Astrocyte (in vitro differentiated cells and primary cell): ENCODE measurements around the gene GPC5. TPM values are rescaled to one million over a fixed set of nuclear protein-coding genes. Genes with fewer than 3 reads are reported as not detected.
"Not testable (repeated sequence)": the region's sequence is repeated elsewhere in the genome, so short reads cannot be mapped to it uniquely, and the experiment has no call there.

Source experiments
- DNase-seq: peaks from one replicate; pipeline ENCODE4 v3.0.0-alpha.2; 2010; ENCODE audit warnings: low read depth
- FAIRE-seq: peaks from 2 replicates; lab custom pipeline; 2011; peaks lifted over from hg19 to GRCh38; lab: Jason Lieb, UNC
- H2AFZ ChIP-seq: 2 replicates; pipeline ENCODE4 v1.6.0; 2012; ENCODE audit warnings: low read depth, low read length, inconsistent platforms
- H3K27ac ChIP-seq: 2 replicates; pipeline ENCODE4 v1.5.1; 2011; ENCODE audit warnings: low read depth, low read length, inconsistent platforms
- H3K27me3 ChIP-seq: 2 replicates; pipeline ENCODE4 v1.6.0; 2011; ENCODE audit warnings: low read length, inconsistent platforms; ENCODE audit not compliant: insufficient read depth
- H3K36me3 ChIP-seq: 2 replicates; pipeline ENCODE4 v1.5.1; 2011; ENCODE audit warnings: low read length, inconsistent platforms; ENCODE audit not compliant: insufficient read depth
- H3K4me1 ChIP-seq: 2 replicates; pipeline ENCODE4 v1.5.1; 2011; ENCODE audit warnings: low read length, inconsistent platforms; ENCODE audit not compliant: insufficient read depth
- H3K4me2 ChIP-seq: 2 replicates; pipeline ENCODE4 v1.6.0; 2012; ENCODE audit warnings: low read length, inconsistent platforms
- H3K4me3 ChIP-seq: 2 replicates; pipeline ENCODE4 v1.5.1; 2011; ENCODE audit warnings: low read depth, mild to moderate bottlenecking, low read length, inconsistent platforms; ENCODE audit not compliant: insufficient read depth
- H3K79me2 ChIP-seq: 2 replicates; pipeline ENCODE4 v1.6.0; 2012; ENCODE audit warnings: mild to moderate bottlenecking, low read length, inconsistent platforms; ENCODE audit not compliant: insufficient read depth
- H3K9ac ChIP-seq: 2 replicates; pipeline ENCODE4 v1.6.0; 2012; ENCODE audit warnings: mild to moderate bottlenecking, low read length, inconsistent platforms
- H3K9me3 ChIP-seq: 2 replicates; pipeline ENCODE4 v1.5.1; 2012; ENCODE audit warnings: low read depth, mild to moderate bottlenecking, low read length, inconsistent platforms; ENCODE audit not compliant: insufficient read depth
- H4K20me1 ChIP-seq: 2 replicates; pipeline ENCODE4 v1.6.0; 2012; ENCODE audit warnings: low read length, inconsistent platforms; ENCODE audit not compliant: insufficient read depth
- H3K27ac Mint-ChIP-seq: one replicate; pipeline ENCODE4 v1.8.0; 2021; ENCODE audit warnings: mild to moderate bottlenecking, mixed read lengths; ENCODE audit not compliant: unreplicated experiment
- H3K27me3 Mint-ChIP-seq: one replicate; pipeline ENCODE4 v1.8.0; 2021; ENCODE audit warnings: low read depth, mixed read lengths; ENCODE audit not compliant: unreplicated experiment
- H3K36me3 Mint-ChIP-seq: one replicate; pipeline ENCODE4 v1.8.0; 2021; ENCODE audit warnings: low read depth, mixed read lengths; ENCODE audit not compliant: unreplicated experiment
- H3K4me1 Mint-ChIP-seq: one replicate; pipeline ENCODE4 v1.8.0; 2021; ENCODE audit warnings: low read depth, mixed read lengths; ENCODE audit not compliant: unreplicated experiment
- H3K4me3 Mint-ChIP-seq: one replicate; pipeline ENCODE4 v1.8.0; 2021; ENCODE audit warnings: mild to moderate bottlenecking, moderate library complexity, mixed read lengths; ENCODE audit not compliant: unreplicated experiment
- H3K9me3 Mint-ChIP-seq: one replicate; pipeline ENCODE4 v1.8.0; 2021; ENCODE audit warnings: mild to moderate bottlenecking, mixed read lengths; ENCODE audit not compliant: unreplicated experiment
- EZH2 ChIP-seq: IDR thresholded peaks from 2 replicates; pipeline ENCODE4 v1.6.1; 2012; ENCODE audit warnings: mild to moderate bottlenecking, low read length, inconsistent platforms; ENCODE audit not compliant: insufficient read depth
- total RNA-seq: library from RNA; stranded (reverse); gene quantifications from 2 replicates; pipeline ENCODE4 v1.2.1, GENCODE V29; 2021
- TF ChIP-seq, protein P1 (sequence below): IDR thresholded peaks from 2 replicates; pipeline ENCODE4 v1.5.1; 2011; ENCODE audit warnings: low read depth, mild to moderate bottlenecking, inconsistent platforms, low read length, moderate library complexity; ENCODE audit not compliant: insufficient read depth

The GPC5 gene
- total RNA-seq, 1 donor from 2014 or later, result 1.1 TPM

DNA sequence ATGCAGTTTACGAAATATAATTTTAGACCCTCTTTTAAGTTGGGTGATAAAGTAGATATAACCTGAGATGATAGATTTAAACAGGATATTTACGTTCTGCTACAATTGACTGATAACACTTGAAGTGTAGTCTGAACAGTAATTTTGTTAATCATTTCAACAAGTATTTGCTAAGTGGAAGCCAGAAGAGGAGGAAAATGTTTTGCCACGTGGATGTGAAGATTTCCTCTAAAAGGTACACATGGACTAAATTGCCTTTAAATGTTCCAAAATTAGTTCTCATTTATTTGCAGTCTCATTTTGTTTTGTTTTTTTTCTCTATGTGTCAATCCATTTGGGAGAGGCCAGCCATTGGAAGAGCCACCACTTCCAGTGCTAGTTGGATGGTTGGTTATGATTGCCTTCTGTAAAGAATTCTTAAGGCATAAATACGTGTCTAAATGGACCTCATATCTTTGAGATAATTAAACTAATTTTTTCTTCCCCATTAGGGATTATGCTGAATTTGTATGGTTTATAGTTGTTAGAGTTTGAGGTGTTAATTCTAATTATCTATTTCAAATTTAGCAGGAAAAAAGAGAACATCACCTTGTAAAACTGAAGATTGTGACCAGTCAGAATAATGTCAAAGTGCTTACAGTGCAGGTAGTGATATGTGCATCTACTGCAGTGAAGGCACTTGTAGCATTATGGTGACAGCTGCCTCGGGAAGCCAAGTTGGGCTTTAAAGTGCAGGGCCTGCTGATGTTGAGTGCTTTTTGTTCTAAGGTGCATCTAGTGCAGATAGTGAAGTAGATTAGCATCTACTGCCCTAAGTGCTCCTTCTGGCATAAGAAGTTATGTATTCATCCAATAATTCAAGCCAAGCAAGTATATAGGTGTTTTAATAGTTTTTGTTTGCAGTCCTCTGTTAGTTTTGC, 48.2 kb upstream of the GPC5 start:
- Histone ChIP-seq H3K4me3 (peak overlapping the region; percentile 80), H3K9me3 (no peaks in the 10 kb centered on the region), H3K79me2 (peaks cover 56% of the 10 kb centered on the region), H3K4me2 (peak overlapping the region; percentile 83), H2AFZ (no peak overlapping the region), H3K36me3 (peaks cover 36% of the 10 kb centered on the region), H3K27ac (no peak overlapping the region), H3K4me1 (peaks cover 23% of the 10 kb centered on the region), H3K9ac (peak overlapping the region; percentile 81), H3K27me3 (peaks cover 7% of the 10 kb centered on the region), H4K20me1 (peaks cover 48% of the 10 kb centered on the region)
- H3K4me3 Mint-ChIP-seq, result peak overlapping the region; percentile 95
- peak overlapping the region; percentile 8 for H3K27ac Mint-ChIP-seq
- DNase-seq, result no peak
- no peaks in the 10 kb centered on the region for H3K36me3 Mint-ChIP-seq
- peaks cover 3% of the 10 kb centered on the region for H3K27me3 Mint-ChIP-seq
- TF ChIP-seq EZH2, result no peak
- TF ChIP-seq, protein P1, sequence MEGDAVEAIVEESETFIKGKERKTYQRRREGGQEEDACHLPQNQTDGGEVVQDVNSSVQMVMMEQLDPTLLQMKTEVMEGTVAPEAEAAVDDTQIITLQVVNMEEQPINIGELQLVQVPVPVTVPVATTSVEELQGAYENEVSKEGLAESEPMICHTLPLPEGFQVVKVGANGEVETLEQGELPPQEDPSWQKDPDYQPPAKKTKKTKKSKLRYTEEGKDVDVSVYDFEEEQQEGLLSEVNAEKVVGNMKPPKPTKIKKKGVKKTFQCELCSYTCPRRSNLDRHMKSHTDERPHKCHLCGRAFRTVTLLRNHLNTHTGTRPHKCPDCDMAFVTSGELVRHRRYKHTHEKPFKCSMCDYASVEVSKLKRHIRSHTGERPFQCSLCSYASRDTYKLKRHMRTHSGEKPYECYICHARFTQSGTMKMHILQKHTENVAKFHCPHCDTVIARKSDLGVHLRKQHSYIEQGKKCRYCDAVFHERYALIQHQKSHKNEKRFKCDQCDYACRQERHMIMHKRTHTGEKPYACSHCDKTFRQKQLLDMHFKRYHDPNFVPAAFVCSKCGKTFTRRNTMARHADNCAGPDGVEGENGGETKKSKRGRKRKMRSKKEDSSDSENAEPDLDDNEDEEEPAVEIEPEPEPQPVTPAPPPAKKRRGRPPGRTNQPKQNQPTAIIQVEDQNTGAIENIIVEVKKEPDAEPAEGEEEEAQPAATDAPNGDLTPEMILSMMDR, result no peak
- H3K9me3 Mint-ChIP-seq, result no peaks in the 10 kb centered on the region
- no peak for FAIRE-seq
- peaks cover 30% of the 10 kb centered on the region for H3K4me1 Mint-ChIP-seq

- H3K27ac Mint-ChIP-seq, result no peak overlapping the region
- Histone ChIP-seq H3K27me3 (peaks cover 5% of the 10 kb centered on the region), H3K4me1 (peaks cover 23% of the 10 kb centered on the region), H3K4me3 (peak overlapping the region; percentile 80), H3K4me2 (peak overlapping the region; percentile 83), H2AFZ (no peak overlapping the region), H3K9me3 (no peaks in the 10 kb centered on the region), H3K27ac (no peak overlapping the region), H3K79me2 (peaks cover 56% of the 10 kb centered on the region), H3K9ac (peak overlapping the region; percentile 81), H3K36me3 (peaks cover 44% of the 10 kb centered on the region), H4K20me1 (peaks cover 57% of the 10 kb centered on the region)
- peaks cover 30% of the 10 kb centered on the region for H3K4me1 Mint-ChIP-seq
- FAIRE-seq (no peak), DNase-seq (no peak)
- peak overlapping the region; percentile 95 for H3K4me3 Mint-ChIP-seq
- no peaks in the 10 kb centered on the region for H3K9me3 Mint-ChIP-seq
- peaks cover under 1% of the 10 kb centered on the region for H3K27me3 Mint-ChIP-seq
- TF ChIP-seq, protein P1, result no peak
- TF ChIP-seq EZH2, result no peak
- no peaks in the 10 kb centered on the region for H3K36me3 Mint-ChIP-seq
These were observed 47.3 kb upstream of the GPC5 start for GRCh38 chr13:91351123-91351522.

DNA sequence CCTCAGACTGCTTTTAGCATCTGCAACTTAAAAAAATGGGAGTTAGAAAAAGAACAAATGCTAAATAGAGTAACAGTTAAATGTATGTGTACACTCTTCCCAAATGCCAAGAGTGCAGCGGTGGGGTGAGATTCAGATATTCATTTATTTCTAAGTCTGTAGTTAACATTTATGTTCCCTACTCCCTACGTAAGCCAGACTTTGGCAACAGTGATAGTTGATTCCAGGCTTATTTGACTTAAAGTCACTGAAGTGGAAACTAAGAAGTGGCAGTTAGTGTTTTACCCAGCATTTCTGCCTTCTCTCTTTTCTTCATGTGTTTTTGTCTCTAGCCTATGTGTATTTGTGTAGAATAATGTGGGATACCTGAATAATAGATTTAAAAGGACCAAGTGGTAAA, 46.4 kb upstream of the GPC5 start:
- peaks cover 18% of the 10 kb centered on the region for H3K4me1 ChIP-seq
- FAIRE-seq (no peak), DNase-seq (no peak)
- no peaks in the 10 kb centered on the region for H3K36me3 Mint-ChIP-seq
- H3K4me3 Mint-ChIP-seq, result peak overlapping the region; percentile 95
- no peak overlapping the region for H3K27ac Mint-ChIP-seq
- H3K4me2 ChIP-seq, result peak overlapping the region; percentile 83
- H3K27me3 Mint-ChIP-seq, result no peaks in the 10 kb centered on the region
- H4K20me1 ChIP-seq, result peaks cover 66% of the 10 kb centered on the region
- H3K79me2 ChIP-seq, result peaks cover 56% of the 10 kb centered on the region
- H3K9me3 ChIP-seq, result no peaks in the 10 kb centered on the region
- no peak overlapping the region for H2AFZ ChIP-seq
- TF ChIP-seq, protein P1, result no peak
- TF ChIP-seq EZH2, result no peak
- no peak overlapping the region for H3K27ac ChIP-seq
- peaks cover 51% of the 10 kb centered on the region for H3K36me3 ChIP-seq
- H3K27me3 ChIP-seq, result peaks cover under 1% of the 10 kb centered on the region
- no peaks in the 10 kb centered on the region for H3K9me3 Mint-ChIP-seq
- H3K4me3 ChIP-seq, result no peak overlapping the region
- peak overlapping the region; percentile 11 for H3K9ac ChIP-seq
- peaks cover 30% of the 10 kb centered on the region for H3K4me1 Mint-ChIP-seq

DNA sequence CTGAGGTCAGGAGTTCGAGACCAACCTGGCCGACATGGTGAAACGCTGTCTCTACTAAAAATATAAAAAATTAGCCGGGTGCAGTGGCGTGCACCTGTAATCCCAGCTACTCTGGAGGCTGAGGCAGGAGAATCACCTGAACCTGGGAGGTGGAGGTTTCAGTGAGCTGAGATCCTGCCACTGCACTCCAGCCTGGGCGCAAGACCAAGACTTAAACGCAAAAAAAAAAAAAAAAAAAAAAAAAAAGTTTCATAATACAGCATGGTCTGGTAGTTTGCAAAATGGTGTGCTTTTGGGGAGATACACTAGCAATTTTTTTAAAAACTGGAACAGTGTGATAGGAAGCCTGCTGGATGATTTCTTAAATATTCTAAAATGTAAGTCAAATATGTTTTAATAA, 45.5 kb upstream of the GPC5 start:
- not testable (repeated sequence) for H3K4me3 Mint-ChIP-seq, H3K27ac ChIP-seq, H3K36me3 Mint-ChIP-seq, DNase-seq, H3K9ac ChIP-seq, H3K27me3 Mint-ChIP-seq, FAIRE-seq, H3K27ac Mint-ChIP-seq, H3K9me3 Mint-ChIP-seq, H2AFZ ChIP-seq, H3K4me3 ChIP-seq, H3K27me3 ChIP-seq, H3K9me3 ChIP-seq, H3K4me2 ChIP-seq
- H3K4me1 Mint-ChIP-seq, result peaks cover 30% of the 10 kb centered on the region
- peaks cover 17% of the 10 kb centered on the region for H3K4me1 ChIP-seq
- peaks cover 75% of the 10 kb centered on the region for H4K20me1 ChIP-seq
- peaks cover 59% of the 10 kb centered on the region for H3K36me3 ChIP-seq
- H3K79me2 ChIP-seq, result peaks cover 56% of the 10 kb centered on the region
